B cell (primary cell): ENCODE data around the gene PLA2G4C. TPM values are rescaled to one million over a fixed set of nuclear protein-coding genes. Genes with fewer than 3 reads are reported as not detected.
"Not testable (repeated sequence)": the region's sequence is repeated elsewhere in the genome, so short reads cannot be mapped to it uniquely, and the experiment has no call there.

ENCODE experiments used
- ATAC-seq: fragments of 200-7000 bp; cut with Tn5 transposase; one replicate; pipeline ENCODE4 v1.10.0; 2021; ENCODE audit warnings: low read depth, mild to moderate bottlenecking, moderate number of reproducible peaks, moderate library complexity
- CTCF ChIA-PET: fragments of 350-600 bp; sonication (Branson Sonifier 250); formaldehyde crosslinking; loops from one replicate; lab custom pipeline; 2021; ENCODE audit warnings: antibody characterized with exemption, inconsistent platforms; lab: Charles Lee
- POLR2A ChIA-PET: fragments of 350-600 bp; sonication (Branson Sonifier 250); formaldehyde crosslinking; loops from one replicate; lab custom pipeline; 2021; ENCODE audit warnings: antibody characterized with exemption; lab: Charles Lee
- DNase-seq: peaks from one replicate; pipeline ENCODE4 v3.0.0; 2013
- H2AFZ ChIP-seq: 2 replicates; pipeline ENCODE4 v1.6.1; 2012; ENCODE audit warnings: mild to moderate bottlenecking, low read depth, low read length; ENCODE audit not compliant: insufficient read depth, poor library complexity, severe bottlenecking
- H3K27ac ChIP-seq, 2 donors: 1 replicate in 1 of 2; 2 replicates in 1 of 2; pipeline ENCODE4 v1.5.1; 2012 to 2013; ENCODE audit warnings: low read length in 2 of 2, mild to moderate bottlenecking in 2 of 2, moderate library complexity in 1 of 2
- H3K27me3 ChIP-seq, 4 experiments: fragments of 200-600 bp in 1 of 4; sonication (generic) in 1 of 4; replicated peaks in 1 of 4; 1 replicate in 2 of 4; 2 replicates in 2 of 4; pipeline versions ENCODE4 v1.6.1 to v1.7.0; 2013 to 2016; ENCODE audit warnings: low read length in 3 of 4, mild to moderate bottlenecking in 2 of 4, mixed read lengths in 1 of 4, moderate library complexity in 1 of 4; ENCODE audit not compliant: insufficient read depth in 4 of 4, control insufficient read depth in 3 of 4; ENCODE audit errors: control extremely low read depth in 1 of 4
- H3K36me3 ChIP-seq, 2 experiments: replicated peaks in 1 of 2; 1 replicate in 1 of 2; 2 replicates in 1 of 2; pipeline versions ENCODE4 v1.6.1 to v1.7.1; 2013; ENCODE audit warnings: low read length in 1 of 2; ENCODE audit not compliant: insufficient read depth in 2 of 2, control insufficient read depth in 1 of 2; ENCODE audit errors: control extremely low read depth in 1 of 2, extremely low read depth in 1 of 2
- H3K4me1 ChIP-seq, 2 donors: fragments of 200-600 bp in 1 of 2; sonication (generic) in 1 of 2; 1 replicate in 1 of 2; 2 replicates in 1 of 2; pipeline versions ENCODE4 v1.5.1 to v1.6.1; 2013 to 2017; ENCODE audit warnings: low read length in 2 of 2; ENCODE audit not compliant: control insufficient read depth in 2 of 2, insufficient read depth in 2 of 2
- H3K4me2 ChIP-seq: replicated peaks from 2 replicates; pipeline ENCODE3; 2012; ENCODE audit warnings: mild to moderate bottlenecking, low read depth, low read length; ENCODE audit not compliant: poor library complexity, severe bottlenecking
- H3K4me3 ChIP-seq, 5 experiments: fragments of 200-600 bp in 1 of 5; sonication (generic) in 1 of 5; 1 replicate in 3 of 5; 2 replicates in 2 of 5; pipeline versions ENCODE4 v1.5.1 to v1.7.0; 2011 to 2016; ENCODE audit warnings: low read length in 4 of 5, mild to moderate bottlenecking in 4 of 5, low read depth in 2 of 5, control low read depth in 1 of 5, moderate library complexity in 1 of 5; ENCODE audit not compliant: insufficient read depth in 1 of 5; ENCODE audit errors: control extremely low read depth in 1 of 5, extremely low read depth in 1 of 5
- H3K79me2 ChIP-seq: fragments of 200-600 bp; sonication (generic); one replicate; pipeline ENCODE4 v1.6.0; 2016; ENCODE audit warnings: low read length; ENCODE audit not compliant: control insufficient read depth, insufficient read depth
- H3K9ac ChIP-seq: fragments of 200-600 bp; sonication (generic); 2 replicates; pipeline ENCODE4 v1.6.1; 2017; ENCODE audit warnings: mild to moderate bottlenecking, low read length, moderate library complexity
- H3K9me3 ChIP-seq, 3 donors: one replicate each; pipeline versions ENCODE4 v1.6.1 to v1.7.1; 2013; ENCODE audit warnings: low read length in 2 of 3; ENCODE audit not compliant: control insufficient read depth in 2 of 3, insufficient read depth in 1 of 3; ENCODE audit errors: control extremely low read depth in 1 of 3
- H4K20me1 ChIP-seq: 2 replicates; pipeline ENCODE4 v1.6.0; 2012; ENCODE audit warnings: mild to moderate bottlenecking, low read length; ENCODE audit not compliant: insufficient read depth, control insufficient read depth, poor library complexity, severe bottlenecking
- H3K27ac Mint-ChIP-seq: one replicate; pipeline ENCODE4 v1.8.0; 2021; ENCODE audit warnings: mixed read lengths
- H3K27me3 Mint-ChIP-seq: one replicate; pipeline ENCODE4 v1.8.0; 2021; ENCODE audit warnings: mixed read lengths
- H3K4me1 Mint-ChIP-seq: one replicate; pipeline ENCODE4 v1.8.0; 2021; ENCODE audit warnings: mixed read lengths
- H3K4me3 Mint-ChIP-seq: one replicate; pipeline ENCODE4 v1.8.0; 2021; ENCODE audit warnings: mixed read lengths
- H3K9me3 Mint-ChIP-seq: one replicate; pipeline ENCODE4 v1.8.0; 2022; ENCODE audit warnings: mixed read lengths; ENCODE audit not compliant: insufficient read depth
- CTCF ChIP-seq: fragments of 200-600 bp; IDR thresholded peaks from one replicate; pipeline ENCODE4 v1.8.0; 2022; ENCODE audit warnings: antibody characterized with exemption, mild to moderate bottlenecking
- EZH2 ChIP-seq: IDR thresholded peaks from 2 replicates; pipeline ENCODE4 v1.6.1; 2012; ENCODE audit warnings: borderline replicate concordance, low read depth, mild to moderate bottlenecking, moderate library complexity, low read length; ENCODE audit not compliant: insufficient read depth, poor library complexity, severe bottlenecking
- whole genome bisulfite sequencing: methylation state at CpG from one replicate; pipeline ENCODE4 v1.1.5; 2013; ENCODE audit warnings: missing lambda C conversion rate; ENCODE audit not compliant: insufficient coverage; 5-methylcytosine and 5-hydroxymethylcytosine counted together
- intact Hi-C: fragments of 100-400 bp; cut with micrococcal nuclease; formaldehyde crosslinking; loops from one replicate; pipeline ENCODE4 v1.10.0; 2022
- polyA plus RNA-seq: library from polyadenylated mRNA; depleted of rRNA; stranded (reverse); fragments of >200 nt; gene quantifications from 2 replicates; pipeline ENCODE4 v1.2.3, GENCODE V29; 2012
- total RNA-seq, 2 donors: library from RNA; stranded (reverse); fragments of 120-200 nt in 1 of 2; gene quantifications; 1 replicate in 1 of 2; 2 replicates in 1 of 2; pipeline versions ENCODE4 v1.2.3 to v1.2.4, GENCODE V29; 2013 to 2022

Gene PLA2G4C
- total and polyA plus RNA-seq, 2 donors (not counting 1 experiment from before 2014, with no cell fraction given): 11.1 to 12.3 TPM

- intact Hi-C loops: no loop called here
- no peak overlapping the region for H3K9ac ChIP-seq
- WGBS: 100% methylated on average over 1 of the region's 5 CpGs
- H3K4me2 ChIP-seq: no peak overlapping the region
- no peaks in the 10 kb centered on the region for H3K79me2 ChIP-seq
- no peaks in the 10 kb centered on the region for H3K36me3 ChIP-seq
- H3K27me3 ChIP-seq: no peaks in the 10 kb centered on the region
- Mint-ChIP-seq H3K27ac (no peak overlapping the region), H3K27me3 (peaks cover 11% of the 10 kb centered on the region), H3K9me3 (no peaks in the 10 kb centered on the region), H3K4me1 (no peaks in the 10 kb centered on the region), H3K4me3 (no peak overlapping the region)
- no peak for ATAC-seq
- POLR2A ChIA-PET: no interaction called here
- CTCF ChIA-PET: no interaction called here
- DNase-seq: no peak
- no peak overlapping the region for H3K4me3 ChIP-seq
- H4K20me1 ChIP-seq: no peaks in the 10 kb centered on the region
- no peak overlapping the region for H2AFZ ChIP-seq
- no peaks in the 10 kb centered on the region for H3K9me3 ChIP-seq
- H3K27ac ChIP-seq: no peak overlapping the region
- no peak for TF ChIP-seq CTCF
- no peak for TF ChIP-seq EZH2
- H3K4me1 ChIP-seq: no peaks in the 10 kb centered on the region
Observed at GRCh38 chr19:48081106-48081505, 29.5 kb downstream of the PLA2G4C start.

GRCh38 chr19:48070177-48070769 is 40.3 kb downstream of the PLA2G4C start:
- H3K4me1 Mint-ChIP-seq, H3K4me2 ChIP-seq, H3K9me3 Mint-ChIP-seq, H3K27me3 Mint-ChIP-seq, CTCF ChIA-PET, H3K9ac ChIP-seq, H3K27me3 ChIP-seq, H3K36me3 ChIP-seq, H3K79me2 ChIP-seq, H3K27ac Mint-ChIP-seq, H3K4me3 ChIP-seq, H2AFZ ChIP-seq, DNase-seq, H3K9me3 ChIP-seq, H3K27ac ChIP-seq, H3K4me1 ChIP-seq, H4K20me1 ChIP-seq, POLR2A ChIA-PET, H3K4me3 Mint-ChIP-seq, ATAC-seq, intact Hi-C loops: not testable (repeated sequence)
- WGBS: 100% methylated on average over 1 of the region's 3 CpGs
